Stomach (tissue), 4 donors: ENCODE results near the gene PPP2CA.

Experiments used
- POLR2A ChIP-seq, 4 donors: fragments of 450-650 bp; IDR thresholded peaks; one replicate each; pipeline ENCODE4 v1.6.1; 2016; ENCODE audit warnings: antibody characterized with exemption in 4 of 4, control low read depth in 2 of 4, mild to moderate bottlenecking in 1 of 4, moderate library complexity in 1 of 4
- POLR2AphosphoS5 ChIP-seq, 3 donors: sonication (generic); formaldehyde crosslinking; IDR thresholded peaks; one replicate each; pipeline ENCODE4 v1.6.1; 2016; ENCODE audit warnings: antibody characterized with exemption in 3 of 3
- TF ChIP-seq, protein P1 (sequence below), 7 experiments: fragments of 450-650 bp in 4 of 7; fragments of 200-600 bp in 3 of 7; sonication (generic) in 3 of 7; IDR thresholded peaks; one replicate each; pipeline ENCODE4 v1.5.1; 2016 to 2019; ENCODE audit warnings: antibody characterized with exemption in 7 of 7, control low read depth in 2 of 7, mild to moderate bottlenecking in 1 of 7

DNA sequence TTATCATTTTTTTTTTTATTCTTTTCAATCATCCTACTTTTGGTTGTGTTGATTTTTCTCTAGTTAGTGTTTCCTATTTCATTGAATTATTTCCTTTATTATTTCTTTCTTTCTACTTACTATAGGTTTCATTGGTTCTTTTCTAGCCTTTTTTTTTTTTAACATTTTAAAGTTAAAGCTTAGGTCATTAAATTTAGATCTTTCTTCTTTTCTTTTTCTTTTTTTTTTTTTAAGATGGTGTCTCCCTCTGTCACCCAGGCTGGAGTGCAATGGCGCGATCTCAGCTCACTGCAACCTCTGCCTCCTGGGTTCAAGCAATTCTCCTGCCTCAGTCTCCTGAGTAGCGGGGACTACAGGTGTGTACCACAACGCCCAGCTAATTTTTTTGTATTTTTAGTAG, 43.0 kb upstream of the PPP2CA start:
- TF ChIP-seq, protein P1, sequence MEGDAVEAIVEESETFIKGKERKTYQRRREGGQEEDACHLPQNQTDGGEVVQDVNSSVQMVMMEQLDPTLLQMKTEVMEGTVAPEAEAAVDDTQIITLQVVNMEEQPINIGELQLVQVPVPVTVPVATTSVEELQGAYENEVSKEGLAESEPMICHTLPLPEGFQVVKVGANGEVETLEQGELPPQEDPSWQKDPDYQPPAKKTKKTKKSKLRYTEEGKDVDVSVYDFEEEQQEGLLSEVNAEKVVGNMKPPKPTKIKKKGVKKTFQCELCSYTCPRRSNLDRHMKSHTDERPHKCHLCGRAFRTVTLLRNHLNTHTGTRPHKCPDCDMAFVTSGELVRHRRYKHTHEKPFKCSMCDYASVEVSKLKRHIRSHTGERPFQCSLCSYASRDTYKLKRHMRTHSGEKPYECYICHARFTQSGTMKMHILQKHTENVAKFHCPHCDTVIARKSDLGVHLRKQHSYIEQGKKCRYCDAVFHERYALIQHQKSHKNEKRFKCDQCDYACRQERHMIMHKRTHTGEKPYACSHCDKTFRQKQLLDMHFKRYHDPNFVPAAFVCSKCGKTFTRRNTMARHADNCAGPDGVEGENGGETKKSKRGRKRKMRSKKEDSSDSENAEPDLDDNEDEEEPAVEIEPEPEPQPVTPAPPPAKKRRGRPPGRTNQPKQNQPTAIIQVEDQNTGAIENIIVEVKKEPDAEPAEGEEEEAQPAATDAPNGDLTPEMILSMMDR (IDR thresholded peaks at IDR 0.05), result no peak
- TF ChIP-seq POLR2AphosphoS5 (IDR thresholded peaks at IDR 0.05) (no peak), POLR2A (IDR thresholded peaks at IDR 0.05) (no peak)
